Erythroblast (primary cell): ENCODE measurements around the gene CADPS2.

Experiments used
- GATA1 ChIP-seq: IDR thresholded peaks from 2 replicates; pipeline ENCODE4 v1.6.1; 2011; ENCODE audit warnings: low read depth, mild to moderate bottlenecking, control low read depth, low read length, moderate library complexity
- POLR2A ChIP-seq: IDR thresholded peaks from 2 replicates; pipeline ENCODE4 v1.6.1; 2011; ENCODE audit warnings: mild to moderate bottlenecking, low read length

GRCh38 chr7:122380992-122381391 is 505.3 kb downstream of the CADPS2 start:
- TF ChIP-seq POLR2A (no peak), GATA1 (no peak)
